Naive thymus-derived CD8-positive, alpha-beta T cell (primary cell): Measurements from ENCODE around the gene SYNE2. TPM values are rescaled to one million over a fixed set of nuclear protein-coding genes. Genes with fewer than 3 reads are reported as not detected.
"Not testable (repeated sequence)": the region's sequence is repeated elsewhere in the genome, so short reads cannot be mapped to it uniquely, and the experiment has no call there.

Experiments used
- ATAC-seq, 2 donors: fragments of 150-1000 bp; cut with Tn5 transposase in 1 of 2; sonication (Bioruptor Pico), chemical (Tn5 transposase) in 1 of 2; 1 replicate in 1 of 2; 2 replicates in 1 of 2; pipeline ENCODE4 v1.10.0; 2021; ENCODE audit warnings: mild to moderate bottlenecking in 2 of 2, moderate library complexity in 2 of 2
- POLR2A ChIA-PET: fragments of 350-600 bp; sonication (Branson Sonifier 250); formaldehyde crosslinking; loops from one replicate; lab custom pipeline; 2021; ENCODE audit warnings: antibody characterized with exemption; lab: Charles Lee
- DNase-seq, 10 donors: peaks; one replicate each; pipeline versions ENCODE4 v3.0.0 to v3.0.0-alpha.2; 2020 to 2022
- H3K27ac Mint-ChIP-seq, 10 donors: one replicate each; pipeline ENCODE4 v1.8.0; 2020 to 2022; ENCODE audit warnings: mild to moderate bottlenecking in 10 of 10, mixed read lengths in 10 of 10, moderate library complexity in 4 of 10, inconsistent platforms in 1 of 10
- H3K27me3 Mint-ChIP-seq, 5 donors: one replicate each; pipeline ENCODE4 v1.8.0; 2021 to 2022; ENCODE audit warnings: mixed read lengths in 5 of 5
- H3K36me3 Mint-ChIP-seq, 3 donors: one replicate each; pipeline ENCODE4 v1.8.0; 2020 to 2022; ENCODE audit warnings: mixed read lengths in 3 of 3, mild to moderate bottlenecking in 2 of 3, inconsistent platforms in 1 of 3
- H3K4me1 Mint-ChIP-seq, 4 donors: one replicate each; pipeline ENCODE4 v1.8.0; 2021 to 2022; ENCODE audit warnings: mixed read lengths in 4 of 4
- H3K4me3 Mint-ChIP-seq, 10 donors: one replicate each; pipeline ENCODE4 v1.8.0; 2020 to 2022; ENCODE audit warnings: mild to moderate bottlenecking in 10 of 10, mixed read lengths in 10 of 10, moderate library complexity in 6 of 10, inconsistent platforms in 1 of 10
- H3K9me3 Mint-ChIP-seq, 9 donors: one replicate each; pipeline ENCODE4 v1.8.0; 2020 to 2022; ENCODE audit warnings: mixed read lengths in 9 of 9, mild to moderate bottlenecking in 3 of 9, inconsistent platforms in 1 of 9, moderate library complexity in 1 of 9
- polyA plus RNA-seq, 3 donors: library from polyadenylated mRNA; unstranded; fragments of 300-500 nt; fragmentation: Illumina TruSeq; gene quantifications; one replicate each; pipeline ENCODE4 v1.2.3, GENCODE V29; 2021
- total RNA-seq, 8 experiments: library from RNA in 2 of 8; stranded (reverse) in 2 of 8; gene quantifications; one replicate each; pipeline ENCODE4 v1.2.3 and lab custom pipeline; 2021 to 2026

SYNE2 gene
- 100 to 1,000 TPM; 113 to 116 TPM for total RNA-seq
- 10 to 100 TPM; 15.7 to 25.9 (median 16.1) TPM for polyA plus RNA-seq
- total RNA-seq (lab: John Stamatoyannopoulos, UW), result 133 to 1,228 (median 413) reads per million in 6 experiments

GRCh38 chr14:63852817-63853731 is at the start of gene SYNE2:
Gene SYNE2 (plus strand): TSS chr14:63853004. CDS start chr14:63909149, 56,145 bp downstream.
- no peaks in the 10 kb centered on the region for H3K27me3 Mint-ChIP-seq
- peaks cover 20 to 40% (median 38%) of the 10 kb centered on the region in 4 donors for H3K4me1 Mint-ChIP-seq
- H3K27ac Mint-ChIP-seq, result peak within 1 kb of the TSS; percentile 86 to 97 (median 95)
- H3K9me3 Mint-ChIP-seq, result peaks cover 0 to 3% (median 0%) of the 10 kb centered on the region in 9 donors
- POLR2A ChIA-PET, result interaction anchor here (0.6 to 4.0 kb wide), 11 partner anchors 12 to 211 kb away, joined by 3 to 35 read pairs (median 4); partner anchors contain the start of gene WDR89
- H3K4me3 Mint-ChIP-seq, result peak within 1 kb of the TSS; percentile 93 to 99 (median 96)
- ATAC-seq, result peak; percentile 80 to 84
- H3K36me3 Mint-ChIP-seq, result no peaks in the 10 kb centered on the region
- DNase-seq, result peak; percentile 65 to 85 (median 80)

- H3K36me3 Mint-ChIP-seq, H3K9me3 Mint-ChIP-seq, H3K4me3 Mint-ChIP-seq, POLR2A ChIA-PET, H3K4me1 Mint-ChIP-seq, H3K27me3 Mint-ChIP-seq, H3K27ac Mint-ChIP-seq, DNase-seq, ATAC-seq: not testable (repeated sequence)
Observed at GRCh38 chr14:63803221-63803791, 49.5 kb upstream of the SYNE2 start.

GRCh38 chr14:63806064-63806463 is 46.7 kb upstream of the SYNE2 start:
- DNase-seq, H3K4me3 Mint-ChIP-seq, H3K4me1 Mint-ChIP-seq, H3K27ac Mint-ChIP-seq, H3K36me3 Mint-ChIP-seq, H3K27me3 Mint-ChIP-seq, POLR2A ChIA-PET, H3K9me3 Mint-ChIP-seq, ATAC-seq: not testable (repeated sequence)

GRCh38 chr14:63811692-63812091 is 41.1 kb upstream of the SYNE2 start:
- POLR2A ChIA-PET, H3K4me1 Mint-ChIP-seq, H3K4me3 Mint-ChIP-seq, DNase-seq, H3K27me3 Mint-ChIP-seq, H3K27ac Mint-ChIP-seq, ATAC-seq, H3K36me3 Mint-ChIP-seq: not testable (repeated sequence)
- peaks cover 6 to 34% (median 12%) of the 10 kb centered on the region in 9 donors for H3K9me3 Mint-ChIP-seq

GRCh38 chr14:63833728-63834127 is 19.1 kb upstream of the SYNE2 start:
- no peaks in the 10 kb centered on the region for H3K9me3 Mint-ChIP-seq
- no peaks in the 10 kb centered on the region for H3K36me3 Mint-ChIP-seq
- no peaks in the 10 kb centered on the region for H3K27me3 Mint-ChIP-seq
- no peaks in the 10 kb centered on the region for H3K4me1 Mint-ChIP-seq
- ATAC-seq (no peak), DNase-seq (no peak)
- no peak overlapping the region for H3K27ac Mint-ChIP-seq
- POLR2A ChIA-PET, result no interaction called here
- no peak overlapping the region for H3K4me3 Mint-ChIP-seq

- H3K4me3 Mint-ChIP-seq, result no peak overlapping the region
- POLR2A ChIA-PET, result no interaction called here
- peaks cover 0 to 3% (median under 1%) of the 10 kb centered on the region in 4 donors for H3K4me1 Mint-ChIP-seq
- H3K9me3 Mint-ChIP-seq, result peaks cover 0 to 16% (median 3%) of the 10 kb centered on the region in 9 donors
- DNase-seq (peak; percentile 30 to 79 (median 60)), ATAC-seq (peak; percentile 78 to 81)
- H3K27me3 Mint-ChIP-seq, result no peaks in the 10 kb centered on the region
- H3K36me3 Mint-ChIP-seq, result peaks cover 0 to 5% (median 0%) of the 10 kb centered on the region in 3 donors
- H3K27ac Mint-ChIP-seq, result no peak overlapping the region
Observed at GRCh38 chr14:63840981-63841380, 11.8 kb upstream of the SYNE2 start.

- H3K9me3 Mint-ChIP-seq, result peaks cover 0 to 16% (median 3%) of the 10 kb centered on the region in 9 donors
- H3K4me3 Mint-ChIP-seq, result no peak overlapping the region
- no peak for ATAC-seq
- H3K36me3 Mint-ChIP-seq, result peaks cover 0 to 5% (median 0%) of the 10 kb centered on the region in 3 donors
- no peaks in the 10 kb centered on the region for H3K27me3 Mint-ChIP-seq
- H3K4me1 Mint-ChIP-seq, result peaks cover 0 to 3% (median 2%) of the 10 kb centered on the region in 4 donors
- no peak overlapping the region for H3K27ac Mint-ChIP-seq
- no peak for DNase-seq
- POLR2A ChIA-PET, result no interaction called here
Observed at GRCh38 chr14:63843796-63844195, 9.0 kb upstream of the SYNE2 start.

GRCh38 chr14:63848890-63849289 is 3.9 kb upstream of the SYNE2 start:
- POLR2A ChIA-PET, result interaction anchor here (0.9 kb wide), 1 partner anchor 17 kb away, joined by 4 read pairs; no protein-coding TSS in a partner anchor
- Mint-ChIP-seq H3K27ac (no peak overlapping the region), H3K4me3 (no peak overlapping the region), H3K27me3 (no peaks in the 10 kb centered on the region), H3K9me3 (no peaks in the 10 kb centered on the region), H3K36me3 (no peaks in the 10 kb centered on the region), H3K4me1 (peaks cover 2 to 11% (median 4%) of the 10 kb centered on the region in 4 donors)
- DNase-seq, result no peak
- no peak for ATAC-seq

GRCh38 chr14:63852271-63852816 is 460 bp upstream of the SYNE2 start:
- H3K27ac Mint-ChIP-seq, result peak overlapping the region in 8 of 10 donors; percentile 29 to 97 (median 87)
- no peaks in the 10 kb centered on the region for H3K36me3 Mint-ChIP-seq
- peak overlapping the region; percentile 79 to 98 (median 92) for H3K4me3 Mint-ChIP-seq
- H3K27me3 Mint-ChIP-seq, result no peaks in the 10 kb centered on the region
- no peaks in the 10 kb centered on the region for H3K9me3 Mint-ChIP-seq
- DNase-seq, result no peak
- peaks cover 16 to 35% (median 32%) of the 10 kb centered on the region in 4 donors for H3K4me1 Mint-ChIP-seq
- ATAC-seq, result peak in 1 of 2 donors; percentile 0
- POLR2A ChIA-PET, result interaction anchor here (1.3 to 4.0 kb wide), 4 partner anchors 12 to 142 kb away, joined by 4 to 35 read pairs (median 18); no protein-coding TSS in a partner anchor

GRCh38 chr14:63853831-63854293 is 1.1 kb downstream of the SYNE2 start:
- Mint-ChIP-seq H3K9me3 (peaks cover 0 to 3% (median 0%) of the 10 kb centered on the region in 9 donors), H3K27ac (peak overlapping the region; percentile 86 to 97 (median 95)), H3K4me3 (peak overlapping the region; percentile 93 to 99 (median 96)), H3K27me3 (no peaks in the 10 kb centered on the region), H3K4me1 (peaks cover 20 to 45% (median 39%) of the 10 kb centered on the region in 4 donors), H3K36me3 (no peaks in the 10 kb centered on the region)
- POLR2A ChIA-PET, result interaction anchor here (0.7 to 4.0 kb wide), 8 partner anchors 11 to 212 kb away, joined by 3 to 35 read pairs (median 4); partner anchors contain the start of gene WDR89
- ATAC-seq (peak; percentile 34 to 46), DNase-seq (peak; percentile 26 to 74 (median 44))

- DNase-seq (no peak), ATAC-seq (no peak)
- H3K36me3 Mint-ChIP-seq, result no peaks in the 10 kb centered on the region
- no peaks in the 10 kb centered on the region for H3K27me3 Mint-ChIP-seq
- H3K9me3 Mint-ChIP-seq, result peaks cover 0 to 3% (median 0%) of the 10 kb centered on the region in 9 donors
- peak overlapping the region; percentile 86 to 97 (median 95) for H3K27ac Mint-ChIP-seq
- POLR2A ChIA-PET, result interaction anchor here (0.7 to 4.0 kb wide), 5 partner anchors 10 to 90 kb away, joined by 3 to 35 read pairs (median 5); no protein-coding TSS in a partner anchor
- H3K4me1 Mint-ChIP-seq, result peaks cover 20 to 50% (median 39%) of the 10 kb centered on the region in 4 donors
- H3K4me3 Mint-ChIP-seq, result peak overlapping the region; percentile 93 to 99 (median 96)
Observed at GRCh38 chr14:63854330-63854729, 1.5 kb downstream of the SYNE2 start.

GRCh38 chr14:63855281-63855680 is 2.5 kb downstream of the SYNE2 start:
- Mint-ChIP-seq H3K36me3 (no peaks in the 10 kb centered on the region), H3K4me1 (peaks cover 24 to 58% (median 45%) of the 10 kb centered on the region in 4 donors), H3K27ac (peak overlapping the region in 7 of 10 donors; percentile 34 to 86 (median 54)), H3K9me3 (peaks cover 0 to 3% (median 0%) of the 10 kb centered on the region in 9 donors), H3K27me3 (no peaks in the 10 kb centered on the region), H3K4me3 (peak overlapping the region in 9 of 10 donors; percentile 18 to 96 (median 60))
- POLR2A ChIA-PET, result interaction anchor here (0.8 to 4.0 kb wide), 4 partner anchors 9 to 86 kb away, joined by 3 to 35 read pairs (median 16); no protein-coding TSS in a partner anchor
- ATAC-seq (no peak), DNase-seq (no peak)
